ENCODE data around the gene PDSS1. TPM values are rescaled to one million over a fixed set of nuclear protein-coding genes. Genes with fewer than 3 reads are reported as not detected.
A peak's percentile ranks its signal among the peaks of the same experiment; 100 is the strongest.

The PDSS1 gene
- total RNA-seq, 1 donor from 2014 or later: 18.4 TPM

GRCh38 chr10:26696786-26697162 lies 727 bp upstream of the PDSS1 start:
- intact Hi-C loops (cut with DNase I): no loop called here
- peak overlapping the region; percentile 68 to 86 for H3K4me3 ChIP-seq
- no peak for DNase-seq (ENCODE audit: extremely low spot score in 2 of 2)

GRCh38 chr10:26697922-26698608 lies 564 bp downstream of the PDSS1 start:
- H3K4me3 ChIP-seq: peak overlapping the region; percentile 68 to 86
- peak overlapping the region; percentile 87 for H3K27ac ChIP-seq
- H3K27me3 ChIP-seq: no peaks in the 10 kb centered on the region
- TF ChIP-seq CTCF (IDR thresholded peaks at IDR 0.05): no peak
- no peak for TF ChIP-seq POLR2A (IDR thresholded peaks at IDR 0.05)
- DNase-seq (ENCODE audit: extremely low spot score in 2 of 2): no peak
- H3K4me1 ChIP-seq: peaks cover 19% of the 10 kb centered on the region
- no peaks in the 10 kb centered on the region for H3K36me3 ChIP-seq
- H3K9me3 ChIP-seq: no peaks in the 10 kb centered on the region
- intact Hi-C loops (cut with DNase I): no loop called here

More at GRCh38 chr10:26696786-26697162, 727 bp upstream of the PDSS1 start:
- TF ChIP-seq POLR2A (IDR thresholded peaks at IDR 0.05) (no peak), CTCF (IDR thresholded peaks at IDR 0.05) (no peak), POLR2AphosphoS5 (IDR thresholded peaks at IDR 0.05; ENCODE audit: insufficient read depth in 1 of 2, low read depth in 1 of 2) (no peak)
- Histone ChIP-seq H3K4me1 (peaks cover 19% of the 10 kb centered on the region), H3K36me3 (no peaks in the 10 kb centered on the region), H3K9me3 (no peaks in the 10 kb centered on the region), H3K27me3 (no peaks in the 10 kb centered on the region), H3K27ac (peak overlapping the region; percentile 87)

GRCh38 chr10:26698909-26699308 lies 1.4 kb downstream of the PDSS1 start:
- TF ChIP-seq POLR2A (IDR thresholded peaks at IDR 0.05) (no peak), CTCF (IDR thresholded peaks at IDR 0.05) (no peak), POLR2AphosphoS5 (IDR thresholded peaks at IDR 0.05; ENCODE audit: insufficient read depth in 1 of 2, low read depth in 1 of 2) (no peak)
- H3K27ac ChIP-seq: no peak overlapping the region
- H3K36me3 ChIP-seq: no peaks in the 10 kb centered on the region
- intact Hi-C loops (cut with DNase I): no loop called here
- no peak overlapping the region for H3K4me3 ChIP-seq
- no peaks in the 10 kb centered on the region for H3K9me3 ChIP-seq
- DNase-seq (ENCODE audit: extremely low spot score in 2 of 2): no peak
- H3K27me3 ChIP-seq: no peaks in the 10 kb centered on the region
- H3K4me1 ChIP-seq: peaks cover 19% of the 10 kb centered on the region

GRCh38 chr10:26699631-26700030 lies 2.1 kb downstream of the PDSS1 start:
- intact Hi-C loops (cut with DNase I): no loop called here
- no peaks in the 10 kb centered on the region for H3K9me3 ChIP-seq
- H3K27me3 ChIP-seq: no peaks in the 10 kb centered on the region
- no peak overlapping the region for H3K27ac ChIP-seq
- H3K4me3 ChIP-seq: no peak overlapping the region
- peaks cover 19% of the 10 kb centered on the region for H3K4me1 ChIP-seq
- no peak for DNase-seq (ENCODE audit: extremely low spot score in 2 of 2)
- H3K36me3 ChIP-seq: no peaks in the 10 kb centered on the region
- TF ChIP-seq POLR2AphosphoS5 (IDR thresholded peaks at IDR 0.05; ENCODE audit: insufficient read depth in 1 of 2, low read depth in 1 of 2) (no peak), POLR2A (IDR thresholded peaks at IDR 0.05) (no peak), CTCF (IDR thresholded peaks at IDR 0.05) (no peak)

- peaks cover 0 to under 1% of the 10 kb centered on the region in 2 donors for H3K36me3 ChIP-seq
- H3K9me3 ChIP-seq: no peaks in the 10 kb centered on the region
- no peak for TF ChIP-seq CTCF (IDR thresholded peaks at IDR 0.05)
- TF ChIP-seq POLR2A (IDR thresholded peaks at IDR 0.05): no peak
- TF ChIP-seq POLR2AphosphoS5 (IDR thresholded peaks at IDR 0.05; ENCODE audit: insufficient read depth in 1 of 2, low read depth in 1 of 2): no peak
- peaks cover 19% of the 10 kb centered on the region for H3K4me1 ChIP-seq
- intact Hi-C loops (cut with DNase I): no loop called here
- no peak for DNase-seq (ENCODE audit: extremely low spot score in 2 of 2)
- H3K4me3 ChIP-seq: no peak overlapping the region
- no peaks in the 10 kb centered on the region for H3K27me3 ChIP-seq
- H3K27ac ChIP-seq: no peak overlapping the region
These were observed 3.6 kb downstream of the PDSS1 start for GRCh38 chr10:26700884-26701630.
